HG03342 (cell line): ENCODE measurements around the gene AGAP1.

Experiments used
- ATAC-seq: cut with Tn5 transposase; IDR thresholded peaks from one replicate; pipeline ENCODE4 v1.9.1; 2021; ENCODE audit warnings: mild to moderate bottlenecking, moderate library complexity; ENCODE audit not compliant: unreplicated experiment

The AGAP1 gene

GRCh38 chr2:235726554-235726953, 232.7 kb downstream of the AGAP1 start:
- ATAC-seq: no peak

- ATAC-seq: no peak
These were observed 233.3 kb downstream of the AGAP1 start for GRCh38 chr2:235727174-235727573.

GRCh38 chr2:235727891-235728799, 234.3 kb downstream of the AGAP1 start:
- ATAC-seq: no peak

GRCh38 chr2:235728800-235729556, 235.1 kb downstream of the AGAP1 start:
- no peak for ATAC-seq

- ATAC-seq: no peak
These were observed 235.7 kb downstream of the AGAP1 start for GRCh38 chr2:235729557-235729947.

- no peak for ATAC-seq
These were observed 236.3 kb downstream of the AGAP1 start for GRCh38 chr2:235730115-235730514.

- no peak for ATAC-seq
These were observed 239.9 kb downstream of the AGAP1 start for GRCh38 chr2:235733761-235734160.

- no peak for ATAC-seq
These were observed 240.3 kb downstream of the AGAP1 start for GRCh38 chr2:235734168-235734567.

- no peak for ATAC-seq
These were observed 240.9 kb downstream of the AGAP1 start for GRCh38 chr2:235734688-235735231.

GRCh38 chr2:235737396-235737795, 243.6 kb downstream of the AGAP1 start:
- no peak for ATAC-seq

- ATAC-seq: no peak
These were observed 244.0 kb downstream of the AGAP1 start for GRCh38 chr2:235737840-235738239.

- ATAC-seq: no peak
These were observed 246.0 kb downstream of the AGAP1 start for GRCh38 chr2:235739704-235740415.

GRCh38 chr2:235740821-235741220, 247.0 kb downstream of the AGAP1 start:
- ATAC-seq: no peak

GRCh38 chr2:235744161-235744560, 250.3 kb downstream of the AGAP1 start:
- no peak for ATAC-seq

- ATAC-seq: no peak
These were observed 251.8 kb downstream of the AGAP1 start for GRCh38 chr2:235745597-235745996.

GRCh38 chr2:235746257-235746934, 252.6 kb downstream of the AGAP1 start:
- ATAC-seq: no peak

- ATAC-seq: no peak
These were observed 253.3 kb downstream of the AGAP1 start for GRCh38 chr2:235747001-235747785.

GRCh38 chr2:235747786-235748091, 253.9 kb downstream of the AGAP1 start:
- no peak for ATAC-seq

- no peak for ATAC-seq
These were observed 255.4 kb downstream of the AGAP1 start for GRCh38 chr2:235749121-235749770.
